ENCODE results near the gene PDE9A. TPM values are rescaled to one million over a fixed set of nuclear protein-coding genes. Genes with fewer than 3 reads are reported as not detected.

Gene PDE9A
- total RNA-seq, 1 experiment from 2014 or later, result 31.9 TPM

DNA sequence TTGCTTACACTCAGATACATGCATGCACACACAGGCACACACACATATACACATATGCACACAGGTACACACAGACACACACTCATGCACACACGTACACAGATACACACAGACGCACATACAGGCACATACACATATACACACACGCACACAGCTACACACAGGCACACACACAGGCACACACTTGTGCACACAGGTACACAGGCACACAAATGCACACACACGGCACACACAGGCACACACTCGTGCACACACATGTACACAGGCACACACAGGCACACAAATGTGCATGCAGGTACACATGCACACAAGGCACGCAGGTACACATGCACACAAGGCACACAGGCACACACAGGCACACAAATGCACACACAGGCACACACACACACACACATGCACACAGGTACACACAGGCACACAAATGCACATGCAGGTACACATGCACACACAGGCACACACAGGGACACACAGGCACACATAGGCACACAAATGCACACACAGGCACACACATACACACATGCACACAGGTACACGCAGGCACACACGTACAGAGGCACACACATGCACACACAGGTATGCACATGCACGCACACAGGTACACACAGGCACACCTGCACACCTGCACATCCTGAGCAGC is 115.9 kb downstream of the PDE9A start:
- no peak overlapping the region for H3K56ac ChIP-seq (ENCODE audit: insufficient read length, low read depth, low read length)
- no peak overlapping the region for H2BK120ac ChIP-seq (ENCODE audit: low read depth, low read length, poor library complexity, severe bottlenecking)
- no peak overlapping the region for H3K23ac ChIP-seq (ENCODE audit: insufficient read length, low read depth, low read length)
- H3K9ac ChIP-seq (ENCODE audit: extremely low read depth, insufficient read length, low read length), result no peak overlapping the region
- no peak overlapping the region for H2BK20ac ChIP-seq (ENCODE audit: low read depth, low read length, poor library complexity, severe bottlenecking)
- WGBS (ENCODE audit: extremely low coverage, insufficient read length, low lambda C conversion rate), result no CpG with 5 or more reads among the region's 9 CpGs
- no peaks in the 10 kb centered on the region for H3K23me2 ChIP-seq (ENCODE audit: insufficient read length, low read depth, low read length, poor library complexity, severe bottlenecking)
- no peaks in the 10 kb centered on the region for H3K79me2 ChIP-seq (ENCODE audit: insufficient read depth, low read length)
- TF ChIP-seq, protein P1, sequence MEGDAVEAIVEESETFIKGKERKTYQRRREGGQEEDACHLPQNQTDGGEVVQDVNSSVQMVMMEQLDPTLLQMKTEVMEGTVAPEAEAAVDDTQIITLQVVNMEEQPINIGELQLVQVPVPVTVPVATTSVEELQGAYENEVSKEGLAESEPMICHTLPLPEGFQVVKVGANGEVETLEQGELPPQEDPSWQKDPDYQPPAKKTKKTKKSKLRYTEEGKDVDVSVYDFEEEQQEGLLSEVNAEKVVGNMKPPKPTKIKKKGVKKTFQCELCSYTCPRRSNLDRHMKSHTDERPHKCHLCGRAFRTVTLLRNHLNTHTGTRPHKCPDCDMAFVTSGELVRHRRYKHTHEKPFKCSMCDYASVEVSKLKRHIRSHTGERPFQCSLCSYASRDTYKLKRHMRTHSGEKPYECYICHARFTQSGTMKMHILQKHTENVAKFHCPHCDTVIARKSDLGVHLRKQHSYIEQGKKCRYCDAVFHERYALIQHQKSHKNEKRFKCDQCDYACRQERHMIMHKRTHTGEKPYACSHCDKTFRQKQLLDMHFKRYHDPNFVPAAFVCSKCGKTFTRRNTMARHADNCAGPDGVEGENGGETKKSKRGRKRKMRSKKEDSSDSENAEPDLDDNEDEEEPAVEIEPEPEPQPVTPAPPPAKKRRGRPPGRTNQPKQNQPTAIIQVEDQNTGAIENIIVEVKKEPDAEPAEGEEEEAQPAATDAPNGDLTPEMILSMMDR (conservative IDR thresholded peaks at IDR 0.05), result no peak
- Mint-ChIP-seq H3K4me3 (no peak overlapping the region), H3K27me3 (ENCODE audit: low read depth) (no peaks in the 10 kb centered on the region; the same call in 1 of the 2 replicates), H3K27ac (peak overlapping the region in 2 of 3 experiments; percentile 1 to 53; a peak in 2 of 7 replicates), H3K9me3 (peaks cover 0 to 2% of the 10 kb centered on the region in 2 experiments; a peak in 2 of 5 replicates), H3K4me1 (no peaks in the 10 kb centered on the region), H3K36me3 (ENCODE audit: insufficient read depth in 1 of 3, low read depth in 3 of 3) (peaks cover 51 to 80% (median 77%) of the 10 kb centered on the region in 3 experiments)
- no peak overlapping the region for H3T11ph ChIP-seq (ENCODE audit: low read length)
- no peak for DNase-seq
- H4K5ac ChIP-seq (ENCODE audit: insufficient read length, low read depth, low read length), result no peak overlapping the region
- no peak overlapping the region for H3K27ac ChIP-seq (ENCODE audit: insufficient read length, low read depth, low read length)
- no peaks in the 10 kb centered on the region for H4K20me1 ChIP-seq (ENCODE audit: control insufficient read depth, insufficient read depth, insufficient read length)
- H3K79me1 ChIP-seq (ENCODE audit: insufficient read depth, low read depth, low read length, poor library complexity, severe bottlenecking), result no peaks in the 10 kb centered on the region
- no peaks in the 10 kb centered on the region for H3K27me3 ChIP-seq (ENCODE audit: insufficient read depth, low read length)
- no peak overlapping the region for H4K8ac ChIP-seq (replicated peaks; ENCODE audit: insufficient read length, low read depth, low read length)
- no peak overlapping the region for H3K18ac ChIP-seq (ENCODE audit: insufficient read length, low read depth, low read length)
- no peak overlapping the region for H3K14ac ChIP-seq (ENCODE audit: insufficient read depth, low read length)
- H2BK5ac ChIP-seq (ENCODE audit: insufficient read length, low read length), result no peak overlapping the region
- H2BK12ac ChIP-seq (ENCODE audit: insufficient read length, low read depth, low read length), result no peak overlapping the region
- no peak overlapping the region for H2BK15ac ChIP-seq (ENCODE audit: low read depth, low read length)
- H4K91ac ChIP-seq (ENCODE audit: insufficient read length, low read depth, low read length), result no peak overlapping the region
- no peaks in the 10 kb centered on the region for H3K4me1 ChIP-seq (ENCODE audit: insufficient read depth, low read length)
- no peak overlapping the region for H3K4me2 ChIP-seq (ENCODE audit: insufficient read depth, insufficient read length, low read length)
- no peak overlapping the region for H2AK5ac ChIP-seq (ENCODE audit: insufficient read length, low read length)
- no peak overlapping the region for H3K4ac ChIP-seq (ENCODE audit: low read depth, low read length)
- no peak overlapping the region for H2AFZ ChIP-seq (ENCODE audit: low read length)
- no peaks in the 10 kb centered on the region for H3K9me3 ChIP-seq (ENCODE audit: control insufficient read depth, low read depth, low read length)
